ENCODE measurements around the gene VWF. TPM values are rescaled to one million over a fixed set of nuclear protein-coding genes. Genes with fewer than 3 reads are reported as not detected.
A peak's percentile ranks its signal among the peaks of the same experiment; 100 is the strongest.

Gene VWF
- total and polyA plus RNA-seq, 2 donors (not counting 3 experiments of a cell fraction or from before 2014, with no cell fraction given), result 1,041 to 2,328 TPM

GRCh38 chr12:5912437-5913334 lies 211.8 kb downstream of the VWF start:
- H3K27me3 ChIP-seq (ENCODE audit: control insufficient read depth in 2 of 2, insufficient read depth in 2 of 2, low read length in 2 of 2), result no peaks in the 10 kb centered on the region
- H3K36me3 ChIP-seq (ENCODE audit: control insufficient read depth in 2 of 2, extremely low read depth in 1 of 2, insufficient read depth in 2 of 2, low read length in 2 of 2), result peaks cover 23 to 64% of the 10 kb centered on the region in 2 experiments
- no TSS peak for BruUV-seq (replicated peaks)
- POLR2A ChIA-PET, result no interaction called here
- H3K9ac ChIP-seq (replicated peaks; ENCODE audit: extremely low read depth, insufficient read depth, low read length), result no peak overlapping the region
- no peaks in the 10 kb centered on the region for H3K4me1 ChIP-seq (ENCODE audit: control insufficient read depth, extremely low read depth, insufficient read depth, low read length)
- intact Hi-C loops (cut with micrococcal nuclease) (no loop called here), dilution Hi-C loops (cut with MboI; ENCODE audit: extremely low pct_ligation_motif_present, low sequenced_read_pairs) (no loop called here)
- no peaks in the 10 kb centered on the region for H3K9me1 ChIP-seq (replicated peaks; ENCODE audit: control insufficient read depth, extremely low read depth, insufficient read depth, low read length)
- no peak overlapping the region for H2AFZ ChIP-seq (ENCODE audit: low read depth, low read length)
- CTCF ChIA-PET, result no interaction called here
- DNase-seq (ENCODE audit: low read depth, low spot score), result no peak
- H3K4me3 ChIP-seq (replicated peaks in 1 of 3; ENCODE audit: insufficient read depth in 1 of 3, low read depth in 1 of 3, low read length in 3 of 3), result no peak overlapping the region
- H4K20me1 ChIP-seq (replicated peaks; ENCODE audit: control insufficient read depth, extremely low read depth, insufficient read depth, low read length), result peaks cover 6% of the 10 kb centered on the region
- TF ChIP-seq MAX (IDR thresholded peaks at IDR 0.05; ENCODE audit: insufficient read depth, insufficient read length) (no peak), CTCF (IDR thresholded peaks at IDR 0.05; ENCODE audit: extremely low read depth in 1 of 2, insufficient read depth in 1 of 2, low read depth in 1 of 2, low read length in 2 of 2) (peak; percentile 30 to 52), MYC (IDR thresholded peaks at IDR 0.05; ENCODE audit: low read depth, low read length) (no peak)
- H3K4me2 ChIP-seq (ENCODE audit: insufficient read depth, low read length), result no peak overlapping the region
- no peak overlapping the region for H3K27ac ChIP-seq (ENCODE audit: insufficient read depth, low read depth, low read length)
- H3K79me2 ChIP-seq (ENCODE audit: control insufficient read depth, insufficient read depth, low read length), result no peaks in the 10 kb centered on the region
- no peaks in the 10 kb centered on the region for H3K9me3 ChIP-seq (replicated peaks; ENCODE audit: control insufficient read depth, insufficient read depth, low read length)
- no peak for FAIRE-seq

- CTCF ChIA-PET, result no interaction called here
- H3K79me2 ChIP-seq (ENCODE audit: control insufficient read depth, insufficient read depth, low read length), result no peaks in the 10 kb centered on the region
- no peak for TF ChIP-seq GATA2 (IDR thresholded peaks at IDR 0.05; ENCODE audit: insufficient read depth, insufficient read length, low read depth, low read length)
- no peak for TF ChIP-seq EZH2 (IDR thresholded peaks at IDR 0.05; ENCODE audit: borderline replicate concordance, low read depth, low read length, severe bottlenecking)
- H3K4me3 ChIP-seq (replicated peaks in 1 of 3; ENCODE audit: insufficient read depth in 1 of 3, low read depth in 1 of 3, low read length in 3 of 3), result no peak overlapping the region
- H3K27me3 ChIP-seq (ENCODE audit: control insufficient read depth in 2 of 2, insufficient read depth in 2 of 2, low read length in 2 of 2), result no peaks in the 10 kb centered on the region
- H3K36me3 ChIP-seq (ENCODE audit: control insufficient read depth in 2 of 2, extremely low read depth in 1 of 2, insufficient read depth in 2 of 2, low read length in 2 of 2), result peaks cover 21 to 65% of the 10 kb centered on the region in 2 experiments
- H2AFZ ChIP-seq (ENCODE audit: low read depth, low read length), result no peak overlapping the region
- H4K20me1 ChIP-seq (replicated peaks; ENCODE audit: control insufficient read depth, extremely low read depth, insufficient read depth, low read length), result peaks cover 6% of the 10 kb centered on the region
- no peaks in the 10 kb centered on the region for H3K4me1 ChIP-seq (ENCODE audit: control insufficient read depth, extremely low read depth, insufficient read depth, low read length)
- no peak overlapping the region for H3K27ac ChIP-seq (ENCODE audit: insufficient read depth, low read depth, low read length)
- no peak overlapping the region for H3K4me2 ChIP-seq (ENCODE audit: insufficient read depth, low read length)
- dilution Hi-C loops (cut with MboI; ENCODE audit: extremely low pct_ligation_motif_present, low sequenced_read_pairs), result no loop called here
- POLR2A ChIA-PET, result no interaction called here
- no peaks in the 10 kb centered on the region for H3K9me1 ChIP-seq (replicated peaks; ENCODE audit: control insufficient read depth, extremely low read depth, insufficient read depth, low read length)
- FAIRE-seq, result no peak
- no peak for DNase-seq (ENCODE audit: low read depth, low spot score)
- H3K9ac ChIP-seq (replicated peaks; ENCODE audit: extremely low read depth, insufficient read depth, low read length), result no peak overlapping the region
- intact Hi-C loops (cut with micrococcal nuclease), result no loop called here
- H3K9me3 ChIP-seq (replicated peaks; ENCODE audit: control insufficient read depth, insufficient read depth, low read length), result no peaks in the 10 kb centered on the region
- no TSS peak for BruUV-seq (replicated peaks)
Observed at GRCh38 chr12:5912011-5912410, 212.5 kb downstream of the VWF start.

Data from endothelial cell of umbilical vein (primary cell).